GM18498 (cell line): ENCODE data around the gene KAZN.

Source experiments
- ATAC-seq: cut with Tn5 transposase; IDR thresholded peaks from one replicate; pipeline ENCODE4 v1.9.1; 2021; ENCODE audit warnings: mild to moderate bottlenecking, moderate library complexity; ENCODE audit not compliant: unreplicated experiment

Gene KAZN

GRCh38 chr1:14875524-14876509 is 277.3 kb downstream of the KAZN start:
- ATAC-seq: no peak

GRCh38 chr1:14876747-14877146 is 278.3 kb downstream of the KAZN start:
- ATAC-seq: no peak

- no peak for ATAC-seq
These were observed 278.7 kb downstream of the KAZN start for GRCh38 chr1:14877224-14877623.

GRCh38 chr1:14878124-14878523 is 279.6 kb downstream of the KAZN start:
- ATAC-seq: no peak

DNA sequence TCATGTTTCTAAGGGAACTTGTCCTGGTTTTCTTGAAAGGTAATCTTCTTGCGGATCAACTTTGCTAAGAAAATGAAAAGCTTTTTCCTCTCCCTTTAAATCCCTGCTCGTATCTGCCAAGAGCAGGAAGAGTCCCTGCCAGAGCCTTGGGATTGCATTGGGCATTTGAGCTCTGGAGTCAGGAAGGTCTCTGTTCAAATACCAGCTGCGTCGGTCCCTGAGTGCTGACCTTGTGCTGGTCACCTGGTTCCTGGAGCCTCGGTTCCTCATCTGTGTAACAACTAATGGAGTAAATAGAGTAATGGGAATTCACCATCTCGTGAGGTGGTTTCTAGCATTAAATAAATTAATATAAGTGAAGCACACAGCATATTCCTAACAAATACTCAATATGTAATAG is 280.5 kb downstream of the KAZN start:
- no peak for ATAC-seq

DNA sequence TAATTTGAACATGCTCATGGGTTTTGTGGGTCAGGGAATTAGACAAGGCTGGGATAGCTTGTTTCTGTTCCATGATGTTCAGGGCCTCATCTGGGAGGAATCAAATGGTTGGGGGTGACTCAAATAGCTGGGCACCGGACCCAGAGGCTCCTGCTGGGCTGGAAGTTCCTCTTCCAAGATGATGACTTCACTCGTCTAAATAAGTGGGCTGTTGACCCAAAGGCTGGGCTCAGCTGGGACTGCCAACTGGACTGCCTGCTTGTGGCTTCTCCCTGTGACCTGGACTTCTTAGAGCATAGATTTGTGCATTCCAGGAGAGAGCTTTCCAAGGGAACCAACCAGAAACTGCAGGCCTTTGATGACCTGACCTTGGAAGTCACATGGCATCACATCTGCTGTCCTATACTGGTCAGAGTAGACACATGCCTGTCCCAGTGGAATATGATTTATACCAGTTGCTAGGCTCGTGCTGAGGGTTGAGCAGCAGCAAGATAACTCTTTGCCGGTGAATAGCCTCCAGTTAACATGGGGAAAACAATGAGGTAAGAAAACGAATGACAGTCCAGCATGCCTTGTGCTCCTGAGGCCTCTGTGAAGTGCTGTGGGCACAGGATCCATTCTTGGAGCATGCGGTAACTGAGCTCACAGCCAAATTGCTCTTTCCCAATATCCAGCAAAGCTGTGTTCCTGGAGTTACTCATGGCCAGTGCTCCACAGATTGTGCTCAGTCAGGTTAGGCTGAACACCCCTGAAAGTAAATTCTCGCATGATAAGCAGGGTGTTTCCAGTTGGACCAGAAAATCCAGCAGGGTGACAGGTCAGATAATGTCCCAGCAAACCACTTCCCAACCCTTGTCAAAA is 282.2 kb downstream of the KAZN start:
- no peak for ATAC-seq

DNA sequence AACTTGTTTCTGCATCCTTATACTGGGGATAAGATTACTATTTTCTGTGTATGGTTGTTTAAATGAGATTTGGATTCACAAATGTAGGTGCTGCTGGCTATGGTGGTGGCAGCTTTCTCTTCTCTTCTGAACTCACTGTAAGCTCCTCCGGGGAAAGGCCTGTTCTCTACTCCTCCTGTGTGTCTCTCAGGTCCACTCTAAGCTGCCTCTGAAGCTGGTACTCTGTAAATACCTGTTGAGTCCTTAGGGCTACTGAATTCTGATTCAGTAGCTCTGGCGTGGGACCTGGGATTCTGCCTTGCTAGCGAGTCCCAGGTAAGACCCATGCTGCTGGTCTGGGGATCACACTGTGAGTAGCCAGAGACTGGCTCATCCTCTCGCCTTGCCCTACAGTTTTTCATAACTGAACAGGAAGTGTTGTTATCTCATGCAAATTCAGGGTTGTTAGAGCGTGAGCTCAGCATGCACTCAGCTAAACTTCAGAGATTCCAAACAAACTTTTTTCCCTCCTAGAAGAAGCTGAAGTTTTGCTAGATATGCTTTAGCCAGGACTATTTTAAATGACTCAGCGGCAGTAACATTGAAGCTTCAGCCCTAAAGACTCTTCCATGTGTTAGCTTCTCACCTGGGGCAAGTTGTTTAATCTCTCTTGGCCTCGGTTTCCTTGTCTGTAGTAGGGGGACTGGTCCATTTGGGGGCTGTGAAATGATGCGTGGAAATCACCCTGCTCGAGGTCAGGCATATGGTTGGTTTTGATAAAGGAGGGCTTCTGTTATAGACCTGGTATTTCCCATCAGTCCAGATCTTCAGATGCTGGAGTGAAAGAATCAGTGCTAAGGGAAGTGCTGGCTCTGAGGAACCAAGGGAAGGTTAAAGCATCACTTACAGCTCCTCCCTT is 283.5 kb downstream of the KAZN start:
- ATAC-seq: peak; percentile 70

DNA sequence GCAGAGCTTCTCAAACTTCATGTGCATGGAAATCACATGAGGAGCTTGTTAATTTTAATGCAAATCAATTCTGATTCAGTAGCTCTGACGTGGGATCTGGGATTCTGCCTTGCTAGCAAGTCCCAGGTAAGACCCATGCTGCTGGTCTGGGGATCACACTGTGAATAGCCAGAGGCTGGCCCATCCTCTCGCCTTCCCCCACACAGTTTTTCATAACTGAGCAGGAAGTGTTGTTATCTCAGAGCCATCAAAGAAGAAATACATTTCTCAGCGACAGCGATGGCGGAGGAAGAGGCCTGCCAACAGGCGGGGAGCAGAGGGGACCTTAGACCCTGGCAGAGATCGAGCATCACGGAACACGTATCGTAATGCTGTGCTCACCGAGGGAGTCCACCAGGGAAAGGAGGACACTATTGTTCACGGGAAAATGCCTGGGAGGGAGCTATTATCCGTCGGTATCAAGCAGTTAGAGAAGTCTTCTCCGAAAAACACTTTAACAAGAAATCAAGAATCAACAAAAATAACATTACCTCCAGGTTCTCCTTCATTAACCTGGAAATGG is 286.2 kb downstream of the KAZN start:
- ATAC-seq: no peak

DNA sequence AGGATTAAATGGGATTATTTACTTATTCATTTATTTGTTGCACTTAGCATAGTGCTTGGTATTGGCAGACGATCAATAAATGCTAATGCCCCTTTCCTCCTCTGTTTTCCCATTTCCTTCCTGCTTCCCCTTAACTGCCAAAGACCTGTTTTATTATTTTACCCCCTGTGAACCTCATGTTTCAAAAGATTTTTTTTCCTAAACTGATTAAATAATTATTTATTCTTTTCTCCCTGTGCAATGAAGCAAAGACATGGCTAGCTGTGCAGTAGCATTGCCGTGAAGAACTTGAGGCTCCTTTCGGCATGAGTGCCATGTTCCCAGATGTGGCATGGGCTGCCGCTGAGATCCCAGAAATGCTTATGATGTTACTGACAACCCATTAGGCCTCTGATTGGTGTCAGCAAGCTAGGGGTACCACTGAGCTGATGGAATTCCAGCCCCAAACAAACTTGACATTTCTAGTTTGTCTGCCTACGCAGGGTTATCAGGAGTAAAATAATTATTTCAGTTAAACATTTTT is 288.6 kb downstream of the KAZN start:
- no peak for ATAC-seq

DNA sequence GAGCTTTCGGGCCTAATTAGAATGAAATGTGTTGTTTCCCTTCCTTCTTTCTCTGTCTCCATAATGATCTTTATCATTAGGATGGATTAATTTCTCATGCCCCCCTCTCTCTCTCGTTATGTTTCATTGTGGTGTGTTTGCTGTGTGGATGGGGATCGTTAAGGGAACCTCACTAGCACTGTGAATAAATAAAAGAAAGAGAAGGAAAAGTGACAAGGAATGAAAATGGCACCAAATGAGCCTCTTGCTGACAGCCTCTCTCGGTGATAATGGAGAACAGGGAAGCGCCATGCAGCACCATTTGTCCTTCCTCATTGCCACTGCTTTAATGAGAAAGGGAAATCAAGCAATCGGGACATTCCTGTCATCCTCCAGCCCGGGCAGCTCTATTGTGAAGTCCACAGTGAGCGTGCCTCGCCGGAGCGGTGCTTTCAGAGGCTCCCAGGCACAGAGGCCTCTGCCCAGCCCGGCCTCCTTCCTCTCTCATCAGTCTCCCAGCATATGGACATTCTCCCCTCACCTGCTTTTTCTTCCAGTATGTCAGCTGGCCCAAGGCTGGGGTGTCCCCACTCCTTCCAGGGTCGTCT is 289.4 kb downstream of the KAZN start:
- no peak for ATAC-seq

- no peak for ATAC-seq
These were observed 289.9 kb downstream of the KAZN start for GRCh38 chr1:14888374-14888773.

- ATAC-seq: no peak
These were observed 291.4 kb downstream of the KAZN start for GRCh38 chr1:14889825-14890440.

DNA sequence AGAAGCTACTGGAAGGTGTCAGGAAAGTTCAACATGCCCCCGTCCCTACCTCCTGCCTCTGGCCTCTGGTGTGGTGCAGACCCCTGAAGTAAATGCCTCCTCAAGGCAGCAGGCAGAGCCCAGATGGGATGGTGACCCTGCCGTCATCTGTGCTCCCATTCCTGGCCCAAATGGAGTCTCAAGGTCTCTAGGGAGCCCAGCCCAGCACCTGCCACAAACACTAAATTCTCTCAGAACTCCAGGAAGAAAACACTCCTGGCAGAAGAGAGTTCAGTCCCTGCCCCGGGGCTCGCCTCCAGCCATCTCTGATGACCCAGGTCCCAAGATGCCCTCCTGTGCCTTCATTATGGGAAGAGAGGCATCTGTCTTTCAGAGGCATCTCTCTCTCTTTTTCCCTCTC is 293.5 kb downstream of the KAZN start:
- ATAC-seq: no peak

DNA sequence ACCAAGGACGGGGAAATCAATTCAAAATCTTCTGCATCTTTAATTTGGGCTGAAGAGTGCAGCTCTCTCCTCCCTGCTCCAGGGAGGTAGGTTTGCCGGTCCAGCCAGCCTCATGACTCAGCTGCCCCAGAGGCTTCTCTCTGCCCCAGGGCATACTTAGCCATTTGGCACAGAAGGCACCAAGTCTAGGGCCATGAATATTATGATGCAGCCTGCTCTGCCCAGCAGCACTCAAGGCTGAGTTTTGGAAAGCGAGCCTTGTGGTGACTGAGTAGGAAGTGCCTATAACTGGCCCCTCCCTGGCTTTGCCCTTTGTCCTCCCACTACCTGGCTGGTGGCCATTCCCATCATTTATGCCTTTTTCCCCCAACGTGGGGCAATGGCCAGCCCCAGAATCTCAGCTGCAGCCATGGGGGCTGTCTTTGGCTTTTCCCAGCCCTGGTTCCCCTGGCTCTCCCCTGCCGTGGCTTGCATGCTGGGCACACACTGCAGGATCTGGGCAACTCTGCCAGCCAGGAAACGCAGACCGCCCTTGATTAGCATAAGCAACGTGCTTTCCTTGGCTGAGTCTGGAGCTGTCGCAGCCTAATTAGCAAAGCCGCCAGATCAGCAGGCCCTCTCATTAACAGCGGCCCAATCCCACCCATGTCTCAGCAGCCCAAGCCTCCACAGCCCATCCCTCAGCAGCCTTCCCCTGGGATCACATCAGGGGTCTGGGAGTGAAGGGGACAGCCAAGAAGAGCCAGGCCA is 296.5 kb downstream of the KAZN start:
- no peak for ATAC-seq

GRCh38 chr1:14895727-14896126 is 297.2 kb downstream of the KAZN start:
- ATAC-seq: no peak

DNA sequence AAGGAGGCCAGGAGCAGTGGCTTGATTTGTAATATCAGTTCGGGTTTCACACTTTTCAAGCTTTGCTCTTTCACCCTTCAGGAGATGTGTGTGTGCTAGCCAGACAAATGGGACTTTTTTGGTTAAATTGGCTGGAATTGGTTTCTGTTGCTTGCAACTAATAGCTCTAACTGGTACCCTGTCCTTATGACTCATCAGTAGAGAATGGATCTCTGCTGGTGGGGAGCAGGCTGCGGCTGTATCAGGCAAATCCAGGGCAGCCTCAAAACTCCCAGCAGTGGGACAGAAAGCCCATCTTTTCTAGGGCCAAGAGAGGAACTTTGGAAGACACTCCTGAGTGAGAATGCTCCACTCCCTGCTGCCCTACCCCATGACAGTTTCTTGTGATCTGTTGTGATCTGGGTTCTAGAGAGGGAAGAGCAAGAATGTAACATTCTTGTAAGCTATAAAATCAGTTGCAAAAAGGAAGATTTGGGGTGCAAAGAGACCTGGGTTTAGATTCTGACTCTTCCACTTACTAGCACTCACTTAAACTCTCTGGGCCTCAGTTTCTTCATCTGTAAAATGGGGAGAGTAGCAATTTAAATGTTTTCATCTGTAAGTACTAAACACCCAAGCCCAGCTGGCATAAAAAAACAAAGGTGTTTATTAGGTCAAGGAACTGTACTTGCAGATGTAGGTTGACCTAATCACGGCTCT is 298.0 kb downstream of the KAZN start:
- ATAC-seq: no peak

- no peak for ATAC-seq
These were observed 298.6 kb downstream of the KAZN start for GRCh38 chr1:14897080-14897449.

- no peak for ATAC-seq
These were observed 299.1 kb downstream of the KAZN start for GRCh38 chr1:14897547-14897946.
